Occipital lobe (tissue), 2 donors: ENCODE results near the gene GALNT18. TPM values are rescaled to one million over a fixed set of nuclear protein-coding genes. Genes with fewer than 3 reads are reported as not detected.

Experiments
- DNase-seq: peaks from one replicate; lab custom pipeline; 2025; lab: John Stamatoyannopoulos, UW
- total RNA-seq: library from RNA; depleted of rRNA; stranded (reverse); fragments of >200 nt; gene quantifications from one replicate; pipeline ENCODE4 v1.2.3, GENCODE V29; 2014

GALNT18 gene
- total RNA-seq, 1 donor from 2014 or later = 22.8 TPM

DNA sequence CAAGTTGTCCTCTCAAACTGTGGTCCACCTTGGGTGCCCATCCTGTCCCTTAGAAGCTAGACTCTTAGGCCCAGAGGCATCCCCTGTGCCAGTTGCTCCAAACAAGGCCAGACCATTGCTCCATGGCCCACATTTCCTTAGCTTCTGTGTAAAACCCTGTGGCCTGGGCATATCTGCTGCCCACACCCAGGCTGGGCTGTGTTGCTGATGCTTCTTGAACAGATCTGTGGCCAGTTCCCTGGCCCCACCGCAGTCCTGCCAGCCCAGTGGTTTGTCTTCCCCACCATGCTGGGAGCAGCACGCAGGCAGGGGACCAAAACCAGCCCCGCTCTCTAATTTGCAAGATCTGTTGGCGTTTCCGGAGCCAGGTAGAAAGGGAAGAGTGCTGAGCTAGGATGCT is 341.0 kb downstream of the GALNT18 start:
- DNase-seq = no peak

DNA sequence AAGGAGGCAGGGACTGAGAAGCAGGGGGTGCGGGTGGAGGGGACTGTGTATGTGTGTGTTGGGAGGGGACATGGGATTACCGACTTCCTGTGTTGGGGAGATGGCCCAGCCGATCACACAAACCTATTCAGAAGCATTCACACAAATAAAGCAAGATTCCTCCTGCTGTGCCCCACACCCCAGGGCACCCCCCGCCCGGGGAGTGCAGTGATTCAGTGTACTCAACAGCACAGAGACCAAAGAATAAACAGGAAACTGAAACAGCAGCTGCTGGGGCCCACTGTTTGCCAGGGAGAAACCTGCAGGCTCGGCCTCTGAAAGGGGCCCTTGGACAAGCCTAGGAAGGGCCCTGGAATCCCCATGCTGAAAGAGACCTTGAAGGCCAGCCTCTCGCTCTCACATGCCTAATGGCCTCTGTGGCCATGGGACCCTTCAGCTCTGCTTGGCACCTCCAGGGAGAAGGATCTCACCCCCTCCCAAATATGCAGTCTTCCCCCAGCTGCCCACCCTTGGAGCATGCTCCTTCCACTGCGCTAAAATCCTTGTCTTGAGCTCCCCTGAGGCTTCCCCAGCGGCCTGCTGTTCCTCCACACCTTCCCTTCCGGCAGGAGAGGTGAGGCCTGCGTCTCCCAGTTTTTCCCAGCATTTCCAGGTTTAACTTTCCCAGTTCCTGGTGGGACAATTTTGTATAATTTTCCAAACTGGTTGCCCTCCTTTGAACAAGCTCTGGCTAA is 341.7 kb downstream of the GALNT18 start:
- DNase-seq = no peak

DNA sequence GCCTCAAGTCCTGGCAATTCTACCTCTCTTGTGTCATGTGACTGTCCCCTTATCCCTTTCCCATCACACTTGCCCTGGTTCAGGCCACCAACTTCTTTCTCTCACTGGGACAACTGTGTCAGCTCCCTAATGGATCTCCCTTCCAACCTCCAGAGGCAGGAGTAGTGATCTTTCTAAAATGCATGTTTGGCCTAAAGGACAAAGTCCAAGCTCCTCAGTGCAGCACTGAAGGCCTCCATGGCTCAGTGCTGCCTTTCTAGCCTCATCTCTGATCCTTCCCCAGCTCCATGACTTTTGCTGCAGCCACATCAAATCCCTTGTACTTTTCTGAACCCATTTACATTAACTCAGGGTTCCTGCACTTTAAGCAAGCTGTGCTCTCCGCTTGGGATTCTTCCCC is 349.6 kb downstream of the GALNT18 start:
- no peak for DNase-seq

DNA sequence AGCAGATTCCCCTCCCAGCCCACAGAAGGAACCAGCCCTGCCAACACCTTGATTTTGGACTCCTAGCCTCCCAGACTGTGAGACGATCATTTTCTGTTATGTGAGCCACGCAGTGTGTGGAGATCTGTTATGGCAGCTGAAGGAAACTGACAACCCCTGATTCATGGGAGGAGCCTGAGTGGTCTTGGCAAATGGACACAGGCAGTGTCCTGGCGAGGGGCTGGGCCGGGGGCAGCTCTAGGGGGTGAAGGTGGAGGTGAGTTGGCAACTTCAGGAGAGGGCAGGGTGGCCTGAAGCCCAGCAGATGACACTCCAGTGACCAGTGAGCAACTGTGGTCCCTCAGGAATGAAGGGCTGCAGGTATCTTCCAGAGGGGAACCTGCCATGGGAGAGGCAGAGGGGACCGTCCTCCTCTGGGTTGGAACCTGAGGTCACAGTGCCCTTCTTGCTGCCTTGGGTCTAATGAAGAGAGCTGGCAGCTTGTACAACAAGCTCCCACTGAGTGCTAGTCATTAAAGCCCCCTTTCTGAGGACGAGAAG is 351.5 kb downstream of the GALNT18 start:
- DNase-seq = no peak

DNA sequence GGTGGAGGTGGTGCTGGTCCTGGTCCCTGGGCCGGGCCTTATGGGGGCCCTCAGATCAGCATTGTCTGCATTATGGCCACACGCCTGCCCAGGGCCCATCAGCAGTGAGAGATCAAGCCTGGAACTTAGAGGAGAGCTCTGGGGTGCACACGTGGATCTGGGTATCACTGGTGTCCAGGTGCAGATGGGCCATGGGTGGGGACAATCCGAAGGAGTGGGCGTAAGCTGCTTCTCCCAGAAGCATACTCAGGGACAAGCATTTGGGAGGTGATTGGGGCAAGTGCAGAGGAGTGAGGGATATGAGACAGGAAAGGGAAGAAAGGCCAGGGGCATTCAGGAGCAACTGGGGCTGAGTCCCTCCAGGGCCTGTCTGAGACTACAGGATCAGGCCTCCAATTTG is 353.1 kb downstream of the GALNT18 start:
- DNase-seq = no peak

DNA sequence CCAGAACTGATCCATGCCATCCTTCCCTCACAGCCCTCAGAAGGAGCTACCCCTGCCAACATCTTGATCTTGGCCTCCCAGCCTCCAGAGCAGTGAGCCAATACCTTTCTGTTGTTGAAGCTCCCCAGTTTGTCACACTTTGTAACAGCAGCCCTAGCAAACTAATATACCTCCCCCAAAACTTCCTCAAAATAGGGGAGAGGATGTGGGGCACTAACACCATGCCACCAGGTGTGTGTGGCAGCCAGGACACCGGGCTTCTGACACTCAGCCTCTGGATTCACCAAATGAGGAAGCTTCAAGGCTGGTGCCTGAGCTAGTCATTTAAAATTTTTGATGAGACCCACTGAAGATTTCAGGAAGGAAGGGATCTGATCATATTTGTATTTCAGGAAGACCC is 353.7 kb downstream of the GALNT18 start:
- no peak for DNase-seq

DNA sequence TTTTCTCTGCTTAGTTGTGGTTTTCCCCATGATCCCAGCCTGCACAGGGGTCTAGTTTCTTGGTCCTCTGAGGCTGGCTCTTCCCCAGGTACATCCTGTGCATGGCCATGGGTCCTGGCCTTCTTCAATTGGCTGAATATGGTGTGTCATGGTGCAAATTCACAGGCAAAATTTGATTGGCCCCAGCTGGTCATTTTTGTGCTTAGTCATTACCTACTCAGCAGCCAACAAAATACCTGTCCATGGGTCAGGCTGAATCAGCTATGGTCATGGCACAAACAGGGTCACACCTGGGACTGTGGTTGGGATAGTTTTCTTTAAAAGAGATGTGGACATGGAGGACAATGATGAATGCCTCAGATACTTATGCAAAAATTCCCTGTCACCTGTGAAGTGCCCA is 354.5 kb downstream of the GALNT18 start:
- no peak for DNase-seq

DNA sequence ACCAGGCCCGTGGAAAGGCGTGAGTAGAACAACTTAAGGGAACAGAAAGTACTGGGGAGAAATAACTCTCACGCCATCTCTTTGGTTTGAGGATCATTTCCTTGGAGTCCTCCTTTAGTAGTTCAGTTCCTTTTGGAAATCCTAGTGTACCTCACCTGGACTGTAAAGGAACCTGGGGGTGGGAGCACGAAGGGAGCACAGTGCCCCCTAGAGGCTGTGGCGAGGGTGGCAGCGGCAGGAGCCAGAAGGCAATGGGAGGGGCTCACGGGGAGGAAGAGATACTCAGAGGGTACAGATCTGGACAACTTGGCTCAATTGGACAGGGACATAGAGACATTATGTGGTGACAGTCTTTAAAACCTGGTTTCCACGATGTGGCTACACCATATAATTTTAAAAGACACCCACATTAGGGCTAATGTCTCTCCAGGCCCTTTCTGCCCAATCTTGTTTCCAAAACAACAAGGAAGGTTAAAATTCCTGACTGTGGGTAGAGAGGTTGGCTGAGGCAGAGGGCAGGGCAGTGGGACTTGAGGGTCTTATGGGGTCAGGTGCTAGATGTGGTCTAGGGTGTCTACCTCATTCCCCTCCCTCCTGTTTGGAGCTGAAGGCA is 355.7 kb downstream of the GALNT18 start:
- no peak for DNase-seq

DNA sequence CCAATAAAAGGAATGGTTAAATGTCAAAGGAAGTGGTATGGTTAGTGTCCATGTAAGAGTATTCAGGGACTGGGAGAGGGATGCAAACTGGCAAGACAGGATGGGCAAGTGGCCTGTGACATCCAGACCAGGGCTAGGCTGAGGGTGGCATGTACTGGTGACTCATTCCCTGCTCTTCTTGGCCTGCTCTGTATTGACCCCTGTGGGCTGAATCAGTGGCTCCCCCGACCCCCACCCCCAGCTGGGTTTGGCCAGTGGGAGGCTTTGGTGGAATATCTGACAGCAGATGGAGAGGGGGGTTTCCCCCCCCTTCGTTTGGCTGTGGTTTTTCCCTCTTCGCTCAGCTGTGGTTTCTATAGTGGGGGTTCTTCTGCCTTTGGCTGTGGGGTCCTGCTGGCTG is 356.5 kb downstream of the GALNT18 start:
- DNase-seq = no peak

DNA sequence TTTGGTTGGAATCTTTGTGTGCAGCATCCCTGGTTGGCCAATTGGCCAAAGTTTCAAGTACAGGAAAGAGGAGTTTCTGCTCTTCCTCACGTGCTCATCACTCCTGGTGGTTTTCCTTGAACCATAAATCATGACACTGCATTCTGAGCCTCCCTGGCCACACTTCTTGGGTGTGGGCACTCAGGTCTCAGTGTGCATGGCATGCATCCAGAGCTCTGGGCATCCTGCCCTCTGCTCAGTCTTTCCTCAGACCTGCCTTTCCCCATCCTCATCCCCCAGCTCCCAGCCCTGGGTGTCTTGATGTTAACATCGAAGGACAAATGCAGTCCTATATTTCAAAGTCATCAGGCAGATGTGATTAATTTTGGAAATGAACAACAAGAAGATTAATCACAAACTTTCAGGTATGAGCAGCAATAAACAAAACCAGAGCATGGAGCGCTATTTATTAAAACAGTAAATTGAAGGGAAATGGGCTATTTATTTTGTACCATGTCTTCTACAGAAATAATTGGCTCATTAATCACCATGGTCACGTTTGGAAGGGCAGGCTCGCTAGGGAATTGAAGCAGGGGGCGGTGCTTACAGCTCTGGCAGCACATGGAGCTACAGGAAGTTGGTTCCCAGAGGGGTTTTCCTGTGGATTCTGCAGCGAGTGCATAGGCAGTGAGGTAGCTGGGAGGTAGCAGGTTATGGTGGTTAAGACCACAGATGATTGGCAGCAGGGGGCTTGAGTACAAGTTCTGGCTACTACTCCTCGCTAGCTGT is 358.4 kb downstream of the GALNT18 start:
- DNase-seq = no peak

DNA sequence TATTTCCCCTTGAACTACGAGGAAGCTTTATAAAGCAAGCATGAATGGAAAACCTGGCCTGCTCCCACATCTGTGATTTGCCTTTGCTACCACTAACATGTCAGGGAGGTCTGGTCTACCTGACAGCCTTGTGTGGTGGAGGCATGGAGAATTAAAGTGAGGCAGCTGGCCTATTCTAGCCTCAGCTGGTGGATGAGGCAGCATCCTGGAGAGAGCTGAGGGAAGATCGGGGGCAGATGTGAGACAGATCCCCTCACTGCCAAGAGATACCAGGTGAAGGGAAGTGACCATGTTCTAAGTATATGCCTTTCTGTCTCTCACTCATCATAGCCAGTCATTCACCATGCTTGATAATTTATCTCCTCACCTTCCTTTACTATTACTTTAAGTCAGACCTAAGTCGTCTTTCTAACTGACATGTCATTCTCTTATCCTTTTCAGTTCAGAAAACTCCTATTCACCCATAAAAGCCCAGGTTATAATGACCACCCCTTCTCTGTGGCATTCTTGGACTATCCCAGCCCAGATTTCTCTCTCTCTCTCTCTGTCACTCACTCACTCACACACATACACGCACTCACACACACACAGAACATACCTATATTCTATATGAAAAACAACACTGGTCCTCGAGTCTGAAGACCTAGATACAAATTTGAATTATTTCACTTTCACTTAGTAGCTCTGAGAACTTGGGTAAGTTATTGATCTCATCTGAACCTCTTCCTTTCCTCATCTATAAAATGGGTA is 359.5 kb downstream of the GALNT18 start:
- no peak for DNase-seq

DNA sequence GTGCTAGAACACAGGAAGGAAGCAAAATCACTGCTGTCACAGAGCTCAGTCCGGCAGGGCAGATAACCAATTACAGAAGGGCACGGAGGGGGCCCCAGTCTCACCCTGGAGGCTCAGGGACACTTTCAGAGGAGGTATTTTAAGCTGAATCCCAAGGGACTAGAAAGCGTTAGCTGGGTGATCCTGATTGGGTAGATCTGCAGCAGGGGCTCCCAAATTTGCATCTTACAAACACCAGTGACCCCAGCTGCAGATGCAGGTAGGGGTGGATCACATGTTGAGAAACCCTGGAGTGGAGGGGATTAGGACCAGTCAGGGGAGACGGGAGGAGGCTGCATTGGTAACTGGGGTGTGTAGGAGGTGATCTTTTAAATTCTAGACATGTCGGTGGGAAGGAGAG is 360.2 kb downstream of the GALNT18 start:
- no peak for DNase-seq

DNA sequence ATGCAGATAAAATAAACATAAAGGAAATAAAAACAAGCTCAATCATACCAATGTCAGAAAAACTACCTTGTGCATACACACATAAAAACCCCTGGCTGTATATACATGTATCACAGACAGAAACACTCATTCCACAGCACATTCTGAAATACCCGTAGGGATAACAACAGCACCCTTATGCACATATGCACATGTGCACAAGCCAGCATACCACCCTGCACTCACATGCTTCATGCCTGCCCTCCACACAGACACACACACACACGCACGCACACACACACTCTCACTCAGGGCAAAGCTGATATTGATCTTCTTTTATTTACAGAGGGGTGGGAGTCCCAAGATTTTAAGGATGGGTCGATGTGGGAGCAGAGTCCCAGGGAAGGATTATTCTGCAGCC is 360.9 kb downstream of the GALNT18 start:
- DNase-seq = no peak

DNA sequence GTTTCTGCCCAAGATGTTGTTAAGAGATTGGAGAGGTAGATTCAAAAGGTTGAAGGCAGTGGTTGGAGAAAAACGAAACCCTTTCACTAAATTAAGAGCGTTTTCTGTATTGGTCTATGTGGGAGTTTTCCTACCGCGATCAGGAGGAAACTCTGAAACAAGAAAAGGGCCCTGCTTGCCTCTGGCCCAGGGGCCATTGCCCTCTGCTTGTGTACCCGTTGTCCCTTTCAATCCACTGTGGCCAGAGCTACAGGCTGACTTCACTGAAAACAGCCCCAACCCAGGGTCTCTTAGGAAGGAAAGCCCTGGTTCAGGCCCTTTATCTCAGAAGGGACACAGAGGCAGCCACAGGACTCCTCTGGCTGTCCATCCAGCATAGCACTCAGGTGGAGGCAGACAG is 367.8 kb downstream of the GALNT18 start:
- no peak for DNase-seq

DNA sequence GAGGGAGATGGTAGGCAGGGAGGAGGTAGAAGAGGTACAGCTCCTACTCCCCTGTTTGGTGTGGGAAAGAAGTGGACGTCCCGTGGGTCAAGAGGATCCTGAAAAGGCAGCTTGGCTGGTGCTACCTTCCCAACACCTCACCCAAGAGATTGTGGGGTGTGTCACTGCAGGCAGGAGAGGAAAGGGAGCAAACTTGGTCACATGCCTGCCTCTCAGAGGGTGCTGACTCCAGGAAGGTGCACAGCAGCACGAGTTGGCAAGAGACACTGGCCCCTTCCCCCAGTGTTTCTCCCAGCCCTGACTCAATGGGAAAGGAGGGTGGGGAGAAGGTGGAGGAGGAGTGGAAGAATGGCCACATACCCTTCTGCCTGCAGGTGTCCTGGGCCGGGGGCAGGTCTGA is 368.3 kb downstream of the GALNT18 start:
- DNase-seq = no peak

DNA sequence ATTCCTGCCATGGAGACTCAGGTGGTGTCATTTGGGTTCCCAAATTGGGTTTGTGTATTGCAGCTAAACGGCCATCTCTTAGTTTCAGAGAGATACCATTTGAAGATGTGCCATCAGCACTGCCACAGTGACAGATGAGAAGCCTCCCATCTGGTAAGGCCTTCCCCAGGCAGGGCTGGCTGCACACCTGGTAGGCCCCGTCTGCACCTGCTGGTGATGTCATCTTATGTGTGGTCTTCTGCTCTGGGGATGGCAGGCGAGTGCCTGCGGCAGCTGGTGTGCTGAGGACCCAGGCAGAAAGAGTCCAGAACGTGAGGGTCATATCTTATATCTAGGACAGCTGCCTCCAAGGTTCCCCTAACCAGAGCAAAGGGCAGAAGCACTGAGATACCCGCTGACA is 369.4 kb downstream of the GALNT18 start:
- DNase-seq = no peak

DNA sequence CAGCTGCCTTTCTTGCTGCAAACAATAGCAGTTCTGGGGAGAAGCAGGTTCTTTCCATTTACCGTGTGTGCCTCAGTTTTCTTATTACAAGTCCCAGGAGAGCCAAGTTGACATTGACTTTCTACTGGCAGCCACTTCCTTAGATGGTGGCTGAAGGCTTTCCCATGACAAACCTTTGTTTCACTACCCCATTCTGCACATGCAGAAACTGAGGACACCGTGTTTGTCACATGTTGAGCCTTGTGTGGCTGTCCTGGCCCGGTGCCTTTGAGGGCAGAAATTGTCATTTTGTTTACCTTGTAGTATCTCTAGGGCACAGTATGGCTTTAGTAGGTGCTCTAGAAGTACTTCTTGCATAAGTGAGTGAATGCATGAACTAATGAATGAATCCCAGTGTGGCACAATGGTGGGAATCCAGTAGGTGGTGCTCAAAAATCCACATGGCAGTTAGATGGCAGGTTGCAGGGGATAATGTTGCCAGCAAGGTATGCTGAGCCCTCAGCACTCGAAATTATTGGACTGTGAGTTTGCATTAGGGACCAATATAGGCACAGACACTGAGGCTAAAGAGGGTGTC is 370.3 kb downstream of the GALNT18 start:
- DNase-seq = no peak

DNA sequence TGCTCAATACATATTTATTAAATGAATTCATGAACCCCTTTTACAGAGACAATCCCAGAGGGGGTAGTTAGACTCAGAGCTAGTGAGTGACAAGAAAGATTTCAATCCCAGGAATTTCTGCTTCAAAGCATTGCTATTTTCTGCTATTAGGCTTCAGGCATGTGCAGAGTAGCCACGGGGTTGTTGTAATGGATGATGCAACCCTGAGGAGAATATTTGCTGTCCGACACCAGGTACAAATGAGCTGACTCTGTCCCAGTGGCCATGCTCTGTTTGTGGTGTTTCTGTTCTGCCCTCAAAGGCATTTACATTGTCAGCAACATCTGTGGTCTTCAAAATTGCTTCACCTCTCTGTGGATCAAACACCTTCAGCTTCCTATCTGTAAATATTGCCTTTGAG is 371.3 kb downstream of the GALNT18 start:
- DNase-seq = no peak

DNA sequence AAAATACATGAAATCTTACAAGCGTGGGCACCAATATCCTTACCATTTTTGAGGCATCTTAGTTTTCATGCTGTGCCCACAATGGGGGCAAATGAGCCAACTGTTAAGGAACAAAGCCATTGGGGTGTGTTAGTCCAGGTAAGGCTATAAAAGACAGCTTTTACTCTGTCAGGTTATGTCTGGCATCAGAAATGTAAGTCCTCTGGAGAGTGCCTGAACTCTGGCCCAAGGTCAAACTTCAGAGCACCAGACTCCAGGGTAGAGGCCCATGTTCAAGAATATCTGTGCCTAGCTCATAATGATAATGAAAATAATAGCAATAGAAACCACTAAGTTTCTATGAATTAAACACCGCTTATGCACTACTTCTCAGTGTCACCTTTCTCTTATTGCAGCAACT is 374.2 kb downstream of the GALNT18 start:
- no peak for DNase-seq

DNA sequence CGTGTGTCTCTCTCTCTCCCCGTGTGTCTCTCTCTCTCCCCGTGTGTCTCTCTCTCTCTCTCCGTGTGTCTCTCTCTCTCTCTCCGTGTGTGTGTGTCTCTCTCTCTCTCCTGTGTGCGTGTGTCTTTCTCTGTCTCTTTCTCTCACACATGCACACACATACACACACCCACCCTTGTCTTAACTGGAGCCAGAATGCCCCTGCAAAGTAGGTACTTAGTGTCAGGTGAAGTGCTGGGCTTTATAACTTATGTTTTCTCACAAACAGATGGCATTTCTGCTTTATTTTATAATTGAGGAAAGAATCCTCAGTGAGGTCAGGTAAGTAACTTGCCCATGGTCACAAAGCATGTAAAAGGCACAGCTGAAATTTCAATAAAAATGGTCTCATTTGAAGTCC is 374.7 kb downstream of the GALNT18 start:
- DNase-seq = no peak

DNA sequence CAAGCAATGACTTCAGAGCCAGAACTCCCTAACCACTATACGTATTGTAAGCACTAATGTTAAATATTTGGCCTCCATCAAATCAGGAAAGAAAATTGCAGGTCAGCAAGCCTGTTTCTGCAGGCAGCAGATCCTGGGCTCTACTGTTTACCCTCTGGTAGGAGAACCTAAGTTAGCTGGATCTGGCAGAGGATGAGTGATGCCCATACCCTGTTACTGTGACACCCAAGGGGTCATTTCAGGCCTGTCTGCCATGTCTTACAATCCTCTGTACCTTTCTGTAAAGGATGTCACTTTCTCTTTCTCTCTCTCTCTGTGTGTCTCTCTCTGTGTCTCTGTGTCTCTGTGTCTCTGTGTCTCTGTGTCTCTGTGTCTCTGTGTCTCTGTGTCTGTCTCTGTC is 375.6 kb downstream of the GALNT18 start:
- DNase-seq = no peak
